ENCODE data around the gene VPS45.

VPS45 gene

GRCh38 chr1:150072959-150073358 is 5.4 kb downstream of the VPS45 start:
- no peak for DNase-seq (ENCODE audit: low read depth)

- DNase-seq (ENCODE audit: low read depth) = no peak
Observed at GRCh38 chr1:150073516-150073915, 5.9 kb downstream of the VPS45 start.

DNA sequence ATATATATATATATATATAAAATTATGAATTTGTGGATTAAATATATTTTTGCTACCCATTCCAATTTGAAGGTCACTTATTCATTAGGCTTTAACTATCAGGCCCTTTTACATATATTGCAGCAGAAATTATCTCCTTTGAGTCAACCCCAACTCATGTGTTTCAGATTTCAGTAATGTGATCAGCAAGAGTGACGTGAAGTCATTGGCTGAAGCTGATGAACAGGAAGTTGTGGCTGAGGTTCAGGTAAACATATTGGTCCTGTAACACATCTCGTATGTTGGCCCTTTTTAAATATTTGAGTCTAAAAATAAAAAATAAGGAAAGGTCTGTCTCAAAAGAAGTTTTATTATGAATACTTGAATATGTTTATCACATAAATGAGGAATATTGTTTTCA is 8.5 kb downstream of the VPS45 start:
- no peak for DNase-seq (ENCODE audit: low read depth)

- no peak for DNase-seq (ENCODE audit: low read depth)
Observed at GRCh38 chr1:150076985-150077384, 9.4 kb downstream of the VPS45 start.

DNA sequence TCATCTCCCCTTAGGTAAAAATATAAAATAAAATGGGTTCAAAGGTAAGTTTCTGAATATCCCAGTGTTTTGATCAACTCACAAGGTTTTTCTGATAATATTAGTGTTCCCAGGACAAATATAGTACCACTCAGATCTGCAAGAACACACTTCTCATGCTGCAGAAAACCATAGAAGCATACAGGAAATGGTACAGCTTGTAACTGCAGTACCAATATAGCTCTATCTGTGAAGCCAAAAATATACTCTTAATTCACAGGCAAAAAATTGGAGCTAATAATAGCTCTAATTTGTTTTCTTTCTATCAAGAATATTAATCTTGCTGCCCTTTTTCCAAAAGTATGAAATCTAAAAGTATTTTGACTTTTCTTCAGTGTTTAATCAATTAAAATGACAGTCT is 13.2 kb downstream of the VPS45 start:
- DNase-seq (ENCODE audit: low read depth) = no peak

DNA sequence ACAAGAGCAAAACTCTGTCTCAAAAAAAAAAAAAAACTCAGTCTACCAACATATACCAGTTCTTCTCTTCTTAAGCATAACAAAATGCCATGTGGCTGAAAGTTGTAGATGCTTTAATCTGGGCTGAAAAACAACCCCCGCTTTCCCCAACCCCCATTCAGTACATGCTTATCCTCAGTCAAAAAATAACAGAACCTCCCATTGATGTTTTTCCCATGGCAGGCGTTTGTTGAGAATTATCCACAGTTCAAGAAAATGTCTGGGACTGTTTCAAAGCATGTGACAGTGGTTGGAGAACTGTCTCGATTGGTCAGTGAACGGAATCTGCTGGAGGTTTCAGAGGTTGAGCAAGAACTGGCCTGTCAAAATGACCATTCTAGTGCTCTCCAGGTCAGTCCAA is 14.9 kb downstream of the VPS45 start:
- no peak for DNase-seq (ENCODE audit: low read depth)

DNA sequence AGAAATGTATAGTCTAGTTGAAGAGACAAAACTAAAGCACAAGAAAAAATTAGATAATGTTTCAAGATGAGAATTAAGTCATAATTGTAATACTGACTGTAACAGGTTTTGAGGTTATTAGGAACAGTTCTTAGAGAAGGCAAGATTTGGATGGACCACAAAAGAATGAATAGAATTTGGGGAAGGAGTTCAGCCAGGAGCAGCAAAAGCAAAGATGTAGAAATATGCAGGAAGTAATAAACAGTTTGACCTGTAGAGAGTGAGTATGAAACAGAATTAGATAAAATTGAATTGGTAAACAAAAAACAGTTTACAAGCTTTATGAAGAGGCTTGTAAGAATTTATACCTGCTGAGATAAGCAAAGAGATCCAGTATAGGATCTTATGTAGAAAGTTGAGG is 16.3 kb downstream of the VPS45 start:
- no peak for DNase-seq (ENCODE audit: low read depth)

GRCh38 chr1:150085406-150085805 is 17.8 kb downstream of the VPS45 start:
- DNase-seq (ENCODE audit: low read depth) = no peak

GRCh38 chr1:150087415-150087814 is 19.8 kb downstream of the VPS45 start:
- DNase-seq (ENCODE audit: low read depth) = no peak

DNA sequence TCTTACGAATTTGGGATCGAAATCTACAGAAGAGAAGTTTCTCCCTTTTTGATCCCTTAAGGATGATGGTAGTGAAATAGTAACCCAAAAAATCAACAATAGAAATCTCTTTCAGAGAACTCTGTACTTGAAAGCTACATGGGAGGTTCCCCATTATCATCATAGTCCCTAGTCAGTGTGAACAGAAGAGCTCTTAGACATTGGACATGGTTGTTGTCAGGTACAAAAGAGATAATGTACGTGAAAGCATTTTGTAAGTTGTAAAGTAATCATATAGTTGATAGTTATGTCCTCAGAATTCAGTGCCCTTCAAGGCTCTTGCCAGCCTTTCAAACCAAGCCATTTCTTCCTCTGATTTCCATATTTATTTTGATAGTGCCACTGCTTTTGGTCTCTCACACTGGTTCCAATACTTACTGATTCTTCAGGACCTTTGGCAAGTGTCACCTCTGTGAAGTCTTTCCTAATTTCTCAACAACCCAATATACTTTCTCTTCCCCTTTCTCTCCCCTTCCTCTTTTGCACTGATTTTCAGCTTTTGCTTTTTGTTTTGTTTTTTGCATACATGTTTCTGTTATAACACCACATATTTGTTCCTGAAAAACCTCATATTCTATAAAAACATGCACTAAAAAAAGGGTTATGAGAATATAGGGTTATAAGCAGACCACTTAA is 22.4 kb downstream of the VPS45 start:
- DNase-seq (ENCODE audit: low read depth) = no peak

DNA sequence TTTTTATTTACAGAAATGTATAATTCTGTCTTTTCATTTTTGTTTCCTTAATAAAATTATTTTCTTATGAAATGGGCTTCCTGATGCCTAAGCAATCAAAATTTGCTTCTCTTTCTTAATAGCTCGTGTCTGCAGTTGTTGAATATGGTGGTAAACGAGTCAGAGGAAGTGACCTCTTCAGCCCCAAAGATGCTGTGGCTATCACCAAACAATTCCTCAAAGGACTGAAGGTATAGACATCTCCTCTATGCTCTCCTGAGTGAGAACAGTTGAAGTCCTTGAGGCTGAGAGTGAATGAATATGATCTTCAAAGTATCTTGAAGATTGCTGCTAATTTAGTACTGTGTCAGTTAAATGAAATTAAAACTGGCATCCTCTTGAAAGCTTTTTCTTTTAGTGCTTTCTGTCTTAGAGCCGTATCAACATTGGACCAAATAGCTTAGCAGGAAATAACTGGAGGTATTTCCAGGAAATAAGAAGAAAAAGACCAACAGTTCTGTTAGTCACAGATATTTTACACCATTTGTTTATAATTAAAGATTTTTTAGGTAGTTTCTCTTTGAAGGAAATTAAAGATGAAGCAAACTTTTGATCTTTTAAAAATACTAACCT is 24.7 kb downstream of the VPS45 start:
- no peak for DNase-seq (ENCODE audit: low read depth)

DNA sequence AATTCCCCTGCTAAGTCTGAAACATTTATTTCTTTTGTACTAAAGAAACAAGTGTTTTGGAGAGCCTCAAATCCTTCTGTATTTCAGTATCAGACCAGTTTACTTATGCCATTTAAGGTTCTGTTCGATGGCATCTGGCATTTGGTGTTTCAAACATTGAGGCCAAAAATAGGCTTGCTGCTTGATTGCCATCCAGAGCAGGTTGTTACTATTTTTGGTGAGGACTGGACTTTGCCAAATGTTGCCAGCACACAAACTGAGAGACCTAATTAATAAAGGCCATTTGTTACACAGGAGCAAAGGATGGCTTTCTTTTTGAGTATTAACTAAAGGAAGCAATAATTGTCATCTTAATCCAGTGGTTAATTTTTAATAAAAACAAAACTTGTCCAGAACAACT is 26.2 kb downstream of the VPS45 start:
- no peak for DNase-seq (ENCODE audit: low read depth)

- DNase-seq (ENCODE audit: low read depth) = no peak
Observed at GRCh38 chr1:150094734-150095265, 27.2 kb downstream of the VPS45 start.

- DNase-seq (ENCODE audit: low read depth) = no peak
Observed at GRCh38 chr1:150102986-150103385, 35.4 kb downstream of the VPS45 start.

- DNase-seq (ENCODE audit: low read depth) = peak; percentile 10
Observed at GRCh38 chr1:150106341-150106740, 38.8 kb downstream of the VPS45 start.

GRCh38 chr1:150109586-150109985 is 42.0 kb downstream of the VPS45 start:
- DNase-seq (ENCODE audit: low read depth) = no peak

GRCh38 chr1:150110116-150110515 is 42.5 kb downstream of the VPS45 start:
- DNase-seq (ENCODE audit: low read depth) = no peak

DNA sequence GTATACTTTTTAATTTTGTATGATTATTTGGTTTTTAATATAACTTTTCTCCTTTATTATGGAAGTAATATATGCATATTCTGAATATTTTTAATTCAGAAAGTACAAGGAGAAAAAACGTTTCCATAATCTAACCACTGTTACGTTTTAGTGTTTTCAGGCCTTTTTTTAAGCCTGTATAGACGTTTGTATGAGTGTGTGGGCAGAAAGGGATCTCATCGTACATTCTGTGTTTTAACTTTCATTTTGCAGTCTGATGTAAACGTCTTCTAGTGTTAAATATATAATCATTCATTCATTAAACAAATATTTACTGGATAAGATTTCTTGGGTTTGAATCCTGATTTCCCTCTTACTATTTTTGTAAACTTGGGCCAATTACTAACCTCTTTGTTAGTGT is 44.1 kb downstream of the VPS45 start:
- DNase-seq (ENCODE audit: low read depth) = no peak

- DNase-seq (ENCODE audit: low read depth) = no peak
Observed at GRCh38 chr1:150115121-150115520, 47.5 kb downstream of the VPS45 start.

- no peak for DNase-seq (ENCODE audit: low read depth)
Observed at GRCh38 chr1:150118716-150119115, 51.1 kb downstream of the VPS45 start.

DNA sequence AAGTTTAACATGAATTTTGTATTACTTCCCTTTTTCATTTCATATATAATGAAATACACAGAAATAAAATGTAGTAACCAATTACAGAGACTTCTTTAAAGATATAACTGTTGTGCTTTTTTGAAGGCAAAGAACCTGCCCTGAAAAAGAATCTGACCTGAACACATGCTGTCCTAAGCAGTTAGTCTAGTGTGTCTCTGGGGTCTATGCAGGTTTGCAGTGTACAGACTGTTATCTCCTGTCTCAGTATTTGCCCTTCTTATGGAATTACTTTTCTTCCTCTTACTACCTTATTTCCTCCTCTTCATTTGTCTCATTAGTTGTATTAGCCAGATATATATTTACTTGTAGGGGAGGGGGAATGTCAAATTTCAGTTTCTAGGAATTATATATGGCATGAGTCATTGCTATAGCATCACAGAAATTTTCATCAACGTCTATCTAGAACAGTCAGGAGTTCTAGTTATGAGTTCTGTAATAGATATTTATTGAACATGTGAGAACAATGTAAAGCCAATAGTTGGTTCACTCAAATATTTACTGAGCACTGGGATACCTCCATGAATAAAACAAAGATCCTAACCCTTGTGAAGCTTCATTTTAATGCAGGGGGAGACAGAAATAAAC is 53.8 kb downstream of the VPS45 start:
- no peak for DNase-seq (ENCODE audit: low read depth)

GRCh38 chr1:150126811-150127210 is 59.2 kb downstream of the VPS45 start:
- DNase-seq (ENCODE audit: low read depth) = no peak

DNA sequence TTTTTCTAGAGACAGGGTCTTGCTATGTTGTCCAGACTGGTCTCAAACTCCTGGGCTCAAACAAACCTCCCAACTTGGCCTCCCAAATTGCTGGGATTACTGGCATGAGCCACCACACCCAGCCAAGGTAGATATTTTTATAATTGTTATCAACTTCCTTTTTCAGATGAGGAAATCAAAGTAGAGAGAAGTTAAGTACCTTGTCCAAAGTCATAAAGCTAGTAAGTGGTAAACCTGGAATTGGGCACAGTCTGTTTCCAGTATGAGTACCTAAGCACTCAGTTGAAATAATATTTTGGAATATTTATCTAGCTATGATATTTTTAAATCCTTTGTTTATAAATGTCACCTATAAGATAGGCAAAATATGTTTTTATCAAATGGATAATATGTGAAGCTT is 59.9 kb downstream of the VPS45 start:
- no peak for DNase-seq (ENCODE audit: low read depth)

Data from activated T-cell treated with anti-CD3 and anti-CD28 coated beads for 24 hours (primary cell).